HCT116 (cell line): ENCODE measurements around the gene C1QTNF12. TPM values are rescaled to one million over a fixed set of nuclear protein-coding genes. Genes with fewer than 3 reads are reported as not detected.

Experiments
- ATAC-seq: fragments of 200-7000 bp; cut with Tn5 transposase; 2 replicates; pipeline ENCODE4 v1.9.1; 2020; ENCODE audit warnings: mild to moderate bottlenecking, moderate library complexity
- BruUV-seq: library from RNA; stranded (reverse); fragments of 400-500 nt; replicated peaks from 2 replicates; lab custom pipeline; 2021; lab: Mats Ljungman, UMichigan
- CTCF ChIA-PET: fragments of 300-600 bp; sonication (Branson Sonifier 250); formaldehyde crosslinking; loops from one replicate; lab custom pipeline; 2021; ENCODE audit warnings: antibody characterized with exemption; lab: Charles Lee
- POLR2A ChIA-PET: fragments of 300-600, 350-600 bp; sonication (Branson Sonifier 250); formaldehyde crosslinking; loops from one replicate; lab custom pipeline; 2021; ENCODE audit warnings: antibody characterized with exemption; lab: Charles Lee
- RAD21 ChIA-PET, 2 experiments: fragments of 300-600 bp; sonication (Branson Sonifier 250); formaldehyde crosslinking; loops; one replicate each; lab custom pipeline; 2023; ENCODE audit warnings: low total read pairs in 2 of 2; ENCODE audit not compliant: uncharacterized antibody in 2 of 2, unreplicated experiment in 2 of 2, low non-redundant PET in 1 of 2; lab: Charles Lee
- DNase-seq: peaks from one replicate; pipeline ENCODE4 v3.0.0-alpha.2; 2010; ENCODE audit warnings: low read depth, low spot score
- H2AFZ ChIP-seq: fragments of 200-600 bp; shearing (Covaris generic), sonication (generic); 2 replicates; pipeline ENCODE4 v1.6.1; 2017; ENCODE audit warnings: low read depth, mixed run types, mixed read lengths, antibody characterized with exemption, low read length; ENCODE audit not compliant: poor library complexity, severe bottlenecking
- H3K27ac ChIP-seq: 2 replicates; pipeline ENCODE4 v1.5.1; 2012; ENCODE audit warnings: low read depth, low read length
- H3K27me3 ChIP-seq: fragments of 200-600 bp; sonication (generic); 2 replicates; pipeline ENCODE4 v1.6.1; 2016; ENCODE audit warnings: mixed run types, low read length, mixed read lengths; ENCODE audit not compliant: insufficient read depth
- H3K36me3 ChIP-seq, 2 experiments: fragments of 200-500 bp in 1 of 2; fragments of 200-600 bp in 1 of 2; sonication (Bioruptor generic) in 1 of 2; sonication (generic) in 1 of 2; 2 replicates each; pipeline versions ENCODE4 v1.5.1 to v1.6.1; 2014 to 2016; ENCODE audit warnings: low read length in 2 of 2, inconsistent platforms in 1 of 2, mixed read lengths in 1 of 2, mixed run types in 1 of 2; ENCODE audit not compliant: insufficient read depth in 2 of 2, control insufficient read depth in 1 of 2
- H3K4me1 ChIP-seq, 2 experiments: fragments of 200-600 bp in 1 of 2; sonication (generic) in 1 of 2; 2 replicates each; pipeline versions ENCODE4 v1.5.1 to v1.6.1; 2012 to 2017; ENCODE audit warnings: low read length in 2 of 2, inconsistent platforms in 1 of 2, mild to moderate bottlenecking in 1 of 2, mixed read lengths in 1 of 2, mixed run types in 1 of 2, moderate library complexity in 1 of 2; ENCODE audit not compliant: insufficient read depth in 2 of 2, control insufficient read depth in 1 of 2
- H3K4me2 ChIP-seq: fragments of 200-600 bp; sonication (generic); 2 replicates; pipeline ENCODE4 v1.6.1; 2017; ENCODE audit warnings: mixed run types, low read length, mixed read lengths
- H3K4me3 ChIP-seq, 2 experiments: fragments of 200-600 bp in 1 of 2; sonication (generic) in 1 of 2; replicated peaks in 1 of 2; 2 replicates each; pipeline ENCODE4 v1.5.1; 2011 to 2016; ENCODE audit warnings: low read length in 2 of 2, control low read depth in 1 of 2, low read depth in 1 of 2, mild to moderate bottlenecking in 1 of 2, mixed read lengths in 1 of 2, mixed run types in 1 of 2
- H3K79me2 ChIP-seq: fragments of 200-600 bp; sonication (generic); 2 replicates; pipeline ENCODE4 v1.6.1; 2017; ENCODE audit warnings: mild to moderate bottlenecking, mixed run types, low read length, moderate library complexity, mixed read lengths; ENCODE audit not compliant: insufficient read depth
- H3K9ac ChIP-seq: fragments of 200-600 bp; sonication (generic); 2 replicates; pipeline ENCODE4 v1.6.1; 2016; ENCODE audit warnings: low read length, mixed read lengths
- H3K9me2 ChIP-seq: fragments of 200-600 bp; sonication (generic), shearing (Covaris generic); 2 replicates; pipeline ENCODE4 v1.6.1; 2017; ENCODE audit warnings: mixed run types, mild to moderate bottlenecking, moderate library complexity; ENCODE audit not compliant: insufficient read depth
- H3K9me3 ChIP-seq, 2 experiments: fragments of 200-500 bp in 1 of 2; fragments of 200-600 bp in 1 of 2; sonication (Bioruptor generic) in 1 of 2; sonication (generic) in 1 of 2; 2 replicates each; pipeline ENCODE4 v1.6.1; 2014 to 2017; ENCODE audit warnings: low read length in 2 of 2, mixed read lengths in 2 of 2, inconsistent platforms in 1 of 2, low read depth in 1 of 2, mild to moderate bottlenecking in 1 of 2, mixed run types in 1 of 2, moderate library complexity in 1 of 2; ENCODE audit not compliant: control insufficient read depth in 1 of 2, insufficient read depth in 1 of 2
- H4K20me1 ChIP-seq: fragments of 200-600 bp; sonication (generic), shearing (Covaris generic); 2 replicates; pipeline ENCODE4 v1.6.1; 2017; ENCODE audit warnings: mixed run types, mild to moderate bottlenecking, moderate library complexity; ENCODE audit not compliant: insufficient read depth
- EGR1 ChIP-seq: IDR thresholded peaks from 2 replicates; pipeline ENCODE4 v1.6.1; 2012; ENCODE audit warnings: low read depth
- ELF1 ChIP-seq: IDR thresholded peaks from 2 replicates; pipeline ENCODE4 v1.6.1; 2012; ENCODE audit warnings: low read depth, borderline replicate concordance
- EZH2 ChIP-seq: fragments of 200-600 bp; sonication (generic); IDR thresholded peaks from 2 replicates; pipeline ENCODE4 v1.6.1; 2017; ENCODE audit warnings: antibody characterized with exemption, mixed run types
- EZH2phosphoT487 ChIP-seq: fragments of 200-600 bp; IDR thresholded peaks from 2 replicates; pipeline ENCODE4 v1.6.1; 2018; ENCODE audit warnings: antibody characterized with exemption, borderline replicate concordance
- FOSL1 ChIP-seq: IDR thresholded peaks from 2 replicates; pipeline ENCODE4 v1.6.1; 2012; ENCODE audit warnings: low read depth
- JUND ChIP-seq: IDR thresholded peaks from 2 replicates; pipeline ENCODE4 v1.6.1; 2012
- POLR2AphosphoS5 ChIP-seq: IDR thresholded peaks from 2 replicates; pipeline ENCODE4 v1.6.1; 2011; ENCODE audit warnings: mild to moderate bottlenecking, low read depth, low read length, moderate library complexity
- SIN3A ChIP-seq: IDR thresholded peaks from 2 replicates; pipeline ENCODE4 v1.6.1; 2012; ENCODE audit warnings: low read depth
- SRF ChIP-seq: IDR thresholded peaks from 2 replicates; pipeline ENCODE4 v1.6.1; 2012; ENCODE audit warnings: low read depth
- TCF7L2 ChIP-seq: IDR thresholded peaks from 2 replicates; pipeline ENCODE4 v1.7.0; 2011; ENCODE audit warnings: borderline replicate concordance, inconsistent platforms; ENCODE audit not compliant: insufficient read depth, insufficient read length; ENCODE audit errors: extremely low read depth
- YY1 ChIP-seq: IDR thresholded peaks from 2 replicates; pipeline ENCODE4 v1.6.1; 2011; ENCODE audit warnings: low read length, low read depth, moderate library complexity, mild to moderate bottlenecking; ENCODE audit not compliant: insufficient replicate concordance; ENCODE audit errors: extremely low read depth
- ZFX ChIP-seq: fragments of 450-650 bp; IDR thresholded peaks from 2 replicates; pipeline ENCODE4 v1.6.1; 2017
- intact Hi-C: fragments of 100-400 bp; cut with micrococcal nuclease; formaldehyde crosslinking; loops from 2 replicates; pipeline ENCODE4 v1.10.0; 2022
- total RNA-seq: library from RNA; stranded (reverse); gene quantifications from one replicate; pipeline ENCODE4 v1.2.1, GENCODE V29; 2021; ENCODE audit not compliant: unreplicated experiment
- TF ChIP-seq, protein P1 (sequence below): IDR thresholded peaks from 2 replicates; pipeline ENCODE4 v1.6.1; 2011; ENCODE audit warnings: mild to moderate bottlenecking, low read length, moderate library complexity; ENCODE audit not compliant: insufficient replicate concordance; ENCODE audit errors: extremely low read depth

The C1QTNF12 gene
- total RNA-seq, 1 experiment from 2014 or later: 6.9 TPM

DNA sequence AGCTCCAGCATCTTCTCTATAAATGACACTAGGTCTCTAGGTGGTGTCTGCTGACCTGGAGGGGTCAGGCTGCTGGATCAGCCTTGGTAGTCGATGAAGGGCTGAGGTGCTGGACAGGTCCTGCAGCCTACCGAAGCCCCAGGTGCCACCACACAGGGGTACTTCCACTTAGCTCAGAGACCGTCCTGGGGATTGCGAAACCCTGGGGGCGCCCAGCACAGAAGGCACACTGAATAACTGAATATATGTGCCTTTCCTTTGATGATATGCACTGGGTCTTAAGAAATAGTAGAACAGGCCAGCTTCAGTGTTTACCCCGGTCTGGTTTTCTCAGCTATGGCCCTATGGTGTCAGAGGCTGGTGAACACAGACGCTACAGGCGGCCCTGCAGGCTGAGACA lies 16.2 kb upstream of the C1QTNF12 start:
- Histone ChIP-seq H3K4me1 (peaks cover 0 to 5% of the 10 kb centered on the region in 2 experiments; a peak in 1 of 4 replicates), H3K9me2 (no peaks in the 10 kb centered on the region), H4K20me1 (no peaks in the 10 kb centered on the region), H3K27ac (no peak overlapping the region), H3K79me2 (peaks cover 38% of the 10 kb centered on the region), H3K4me2 (no peak overlapping the region), H3K9me3 (no peaks in the 10 kb centered on the region), H2AFZ (no peak overlapping the region), H3K4me3 (no peak overlapping the region), H3K36me3 (peaks cover 21 to 47% of the 10 kb centered on the region in 2 experiments; a peak in 3 of 4 replicates), H3K9ac (no peak overlapping the region), H3K27me3 (no peaks in the 10 kb centered on the region)
- DNase-seq: no peak
- intact Hi-C loops: no loop called here
- POLR2A ChIA-PET: no interaction called here
- CTCF ChIA-PET: no interaction called here
- no TSS peak for BruUV-seq
- TF ChIP-seq POLR2AphosphoS5: 0 out of 2 replicates have a peak, but pooled peaks have one; percentile 20
- no peak for TF ChIP-seq EZH2phosphoT487
- RAD21 ChIA-PET: no interaction called here
- no peak for ATAC-seq

DNA sequence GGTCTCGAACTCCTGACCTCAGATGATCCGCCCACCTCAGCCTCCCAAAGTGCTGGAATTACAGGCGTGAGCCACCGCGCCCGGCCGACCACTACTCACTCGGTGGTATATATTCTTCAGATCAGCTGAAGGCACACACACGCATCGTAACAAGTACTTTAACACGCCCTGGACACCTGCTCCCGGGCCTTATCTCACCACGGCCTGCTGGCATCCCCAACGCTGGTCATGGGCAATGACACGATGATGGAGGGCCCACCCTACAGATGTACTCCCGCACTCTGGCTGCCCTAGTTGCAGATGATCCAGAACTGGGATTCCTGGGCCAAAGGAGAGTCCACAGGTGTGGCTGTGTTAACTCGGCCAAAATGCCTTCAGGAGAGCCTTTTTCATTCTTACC lies 15.5 kb upstream of the C1QTNF12 start:
- no peaks in the 10 kb centered on the region for H3K27me3 ChIP-seq
- ATAC-seq: no peak
- ChIA-PET CTCF (no interaction called here), RAD21 (no interaction called here), POLR2A (no interaction called here)
- H3K4me1 ChIP-seq: peaks cover 0 to 5% of the 10 kb centered on the region in 2 experiments; a peak in 1 of 4 replicates
- H3K9ac ChIP-seq: no peak overlapping the region
- no TSS peak for BruUV-seq
- intact Hi-C loops: no loop called here
- H3K27ac ChIP-seq: no peak overlapping the region
- H3K79me2 ChIP-seq: peaks cover 32% of the 10 kb centered on the region
- no peak for DNase-seq
- peaks cover 21 to 49% of the 10 kb centered on the region in 2 experiments; a peak in 3 of 4 replicates for H3K36me3 ChIP-seq
- H3K9me2 ChIP-seq: no peaks in the 10 kb centered on the region
- no peak overlapping the region for H2AFZ ChIP-seq
- no peak for TF ChIP-seq ELF1
- no peak for TF ChIP-seq YY1
- TF ChIP-seq, protein P1, sequence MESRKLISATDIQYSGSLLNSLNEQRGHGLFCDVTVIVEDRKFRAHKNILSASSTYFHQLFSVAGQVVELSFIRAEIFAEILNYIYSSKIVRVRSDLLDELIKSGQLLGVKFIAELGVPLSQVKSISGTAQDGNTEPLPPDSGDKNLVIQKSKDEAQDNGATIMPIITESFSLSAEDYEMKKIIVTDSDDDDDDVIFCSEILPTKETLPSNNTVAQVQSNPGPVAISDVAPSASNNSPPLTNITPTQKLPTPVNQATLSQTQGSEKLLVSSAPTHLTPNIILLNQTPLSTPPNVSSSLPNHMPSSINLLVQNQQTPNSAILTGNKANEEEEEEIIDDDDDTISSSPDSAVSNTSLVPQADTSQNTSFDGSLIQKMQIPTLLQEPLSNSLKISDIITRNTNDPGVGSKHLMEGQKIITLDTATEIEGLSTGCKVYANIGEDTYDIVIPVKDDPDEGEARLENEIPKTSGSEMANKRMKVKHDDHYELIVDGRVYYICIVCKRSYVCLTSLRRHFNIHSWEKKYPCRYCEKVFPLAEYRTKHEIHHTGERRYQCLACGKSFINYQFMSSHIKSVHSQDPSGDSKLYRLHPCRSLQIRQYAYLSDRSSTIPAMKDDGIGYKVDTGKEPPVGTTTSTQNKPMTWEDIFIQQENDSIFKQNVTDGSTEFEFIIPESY: no peak
- TF ChIP-seq SRF: no peak
- TF ChIP-seq SIN3A: no peak
- TF ChIP-seq ZFX: no peak
- TF ChIP-seq JUND: no peak
- no peak for TF ChIP-seq EZH2
- TF ChIP-seq EGR1: no peak
- no peak for TF ChIP-seq EZH2phosphoT487
- TF ChIP-seq TCF7L2: no peak
- TF ChIP-seq FOSL1: no peak
- no peaks in the 10 kb centered on the region for H3K9me3 ChIP-seq
- no peak overlapping the region for H3K4me2 ChIP-seq
- no peaks in the 10 kb centered on the region for H4K20me1 ChIP-seq
- no peak overlapping the region for H3K4me3 ChIP-seq
